DOHH2 (cell line): ENCODE data around the gene NDE1.
"Not testable (repeated sequence)": the region's sequence is repeated elsewhere in the genome, so short reads cannot be mapped to it uniquely, and the experiment has no call there.

Experiments
- H3F3A ChIP-seq: fragments of 200-600 bp; sonication (generic), shearing (Covaris generic); 2 replicates; pipeline ENCODE4 v1.6.0; 2016; ENCODE audit warnings: antibody characterized with exemption, mild to moderate bottlenecking; ENCODE audit not compliant: control insufficient read depth, insufficient read depth
- H3K27ac ChIP-seq: fragments of 200-600 bp; sonication (generic); 2 replicates; pipeline ENCODE4 v1.5.1; 2014; ENCODE audit warnings: low read depth, mild to moderate bottlenecking, low read length, moderate library complexity
- H3K27me3 ChIP-seq: fragments of 200-600 bp; sonication (generic); 2 replicates; pipeline ENCODE4 v1.6.1; 2014; ENCODE audit warnings: mild to moderate bottlenecking, low read length, mixed read lengths; ENCODE audit not compliant: control insufficient read depth
- H3K36me3 ChIP-seq: fragments of 200-600 bp; sonication (generic); 2 replicates; pipeline ENCODE4 v1.6.1; 2014; ENCODE audit warnings: mild to moderate bottlenecking, low read length, moderate library complexity, mixed read lengths; ENCODE audit not compliant: control insufficient read depth
- H3K4me1 ChIP-seq: fragments of 200-600 bp; sonication (generic); 2 replicates; pipeline ENCODE4 v1.6.1; 2014; ENCODE audit warnings: mild to moderate bottlenecking, low read length, mixed read lengths; ENCODE audit not compliant: control insufficient read depth
- H3K4me2 ChIP-seq: fragments of 200-600 bp; sonication (generic); 2 replicates; pipeline ENCODE4 v1.6.0; 2014; ENCODE audit warnings: mild to moderate bottlenecking, low read length, moderate library complexity
- H3K4me3 ChIP-seq: fragments of 200-600 bp; sonication (generic); 2 replicates; pipeline ENCODE4 v1.5.1; 2014; ENCODE audit warnings: mild to moderate bottlenecking, low read length, mixed read lengths
- H3K79me2 ChIP-seq: fragments of 200-600 bp; sonication (generic); 2 replicates; pipeline ENCODE4 v1.6.1; 2014; ENCODE audit warnings: mild to moderate bottlenecking, low read length, mixed read lengths; ENCODE audit not compliant: control insufficient read depth
- H3K9me2 ChIP-seq: fragments of 200-600 bp; sonication (generic); replicated peaks from 2 replicates; pipeline ENCODE4 v1.6.1; 2014; ENCODE audit warnings: mild to moderate bottlenecking, low read length, mixed read lengths; ENCODE audit not compliant: control insufficient read depth
- H3K9me3 ChIP-seq: fragments of 200-600 bp; sonication (generic); 2 replicates; pipeline ENCODE4 v1.6.1; 2014; ENCODE audit warnings: antibody characterized with exemption, low read length, mixed read lengths; ENCODE audit not compliant: control insufficient read depth, insufficient read depth
- H4K20me1 ChIP-seq: fragments of 200-600 bp; sonication (generic); 2 replicates; pipeline ENCODE4 v1.6.0; 2014; ENCODE audit warnings: low read depth, mild to moderate bottlenecking, antibody characterized with exemption, low read length, moderate library complexity; ENCODE audit not compliant: control insufficient read depth, insufficient read depth
- EZH2phosphoT487 ChIP-seq: fragments of 200-600 bp; sonication (generic); IDR thresholded peaks from 2 replicates; pipeline ENCODE4 v1.6.1; 2017; ENCODE audit warnings: borderline replicate concordance, mild to moderate bottlenecking, antibody characterized with exemption, low read length, moderate library complexity, mixed read lengths
- TF ChIP-seq, protein P1 (sequence below): fragments of 200-600 bp; sonication (generic); IDR thresholded peaks from one replicate; pipeline ENCODE4 v1.5.1; 2014; ENCODE audit warnings: antibody characterized with exemption, mild to moderate bottlenecking, low read depth, low read length; ENCODE audit not compliant: poor library complexity, severe bottlenecking

Gene NDE1

DNA sequence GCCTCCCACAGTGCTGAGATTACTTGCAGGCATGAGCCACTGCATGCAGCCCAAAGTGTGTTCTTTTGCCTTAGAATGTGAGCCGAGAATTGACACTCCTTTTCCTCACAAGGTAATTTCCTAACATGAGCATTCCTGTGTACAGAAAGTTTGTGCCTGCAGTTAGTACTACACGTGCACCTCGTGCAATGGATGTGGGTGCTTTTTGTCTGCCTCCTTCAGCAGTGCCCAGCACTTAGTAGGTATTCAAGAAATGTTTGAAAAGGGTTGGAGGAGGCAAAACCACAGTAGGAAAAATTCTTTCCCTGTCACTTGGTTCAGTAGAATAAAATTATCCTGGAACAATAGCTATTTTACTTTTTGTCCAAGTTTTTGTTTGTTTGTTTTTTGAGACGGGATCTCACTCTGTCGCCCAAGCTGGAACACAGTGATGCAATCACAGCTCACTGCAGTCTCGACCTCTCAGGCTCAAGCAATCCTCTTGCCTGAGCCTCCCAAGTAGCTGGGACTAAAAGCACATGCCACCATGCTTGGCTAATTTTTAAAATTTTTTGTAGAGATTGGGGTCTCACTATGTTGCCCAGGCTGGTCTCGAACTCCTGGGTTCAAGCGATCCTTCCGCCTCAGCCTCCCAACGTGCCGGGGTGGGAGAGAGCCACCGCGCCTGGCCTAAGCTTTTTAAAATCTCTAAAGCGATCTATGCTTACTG, 2.4 kb downstream of the NDE1 start:
- no peaks in the 10 kb centered on the region for H3K27me3 ChIP-seq
- TF ChIP-seq, protein P1, sequence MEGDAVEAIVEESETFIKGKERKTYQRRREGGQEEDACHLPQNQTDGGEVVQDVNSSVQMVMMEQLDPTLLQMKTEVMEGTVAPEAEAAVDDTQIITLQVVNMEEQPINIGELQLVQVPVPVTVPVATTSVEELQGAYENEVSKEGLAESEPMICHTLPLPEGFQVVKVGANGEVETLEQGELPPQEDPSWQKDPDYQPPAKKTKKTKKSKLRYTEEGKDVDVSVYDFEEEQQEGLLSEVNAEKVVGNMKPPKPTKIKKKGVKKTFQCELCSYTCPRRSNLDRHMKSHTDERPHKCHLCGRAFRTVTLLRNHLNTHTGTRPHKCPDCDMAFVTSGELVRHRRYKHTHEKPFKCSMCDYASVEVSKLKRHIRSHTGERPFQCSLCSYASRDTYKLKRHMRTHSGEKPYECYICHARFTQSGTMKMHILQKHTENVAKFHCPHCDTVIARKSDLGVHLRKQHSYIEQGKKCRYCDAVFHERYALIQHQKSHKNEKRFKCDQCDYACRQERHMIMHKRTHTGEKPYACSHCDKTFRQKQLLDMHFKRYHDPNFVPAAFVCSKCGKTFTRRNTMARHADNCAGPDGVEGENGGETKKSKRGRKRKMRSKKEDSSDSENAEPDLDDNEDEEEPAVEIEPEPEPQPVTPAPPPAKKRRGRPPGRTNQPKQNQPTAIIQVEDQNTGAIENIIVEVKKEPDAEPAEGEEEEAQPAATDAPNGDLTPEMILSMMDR, result no peak
- no peak for TF ChIP-seq EZH2phosphoT487
- H3K36me3 ChIP-seq, result peaks cover 33% of the 10 kb centered on the region
- peak overlapping the region; percentile 88; the same call in 1 of the 2 replicates for H3K4me3 ChIP-seq
- H3K4me1 ChIP-seq, result peaks cover 32% of the 10 kb centered on the region
- H3F3A ChIP-seq, result no peaks in the 10 kb centered on the region; the same call in 1 of the 2 replicates
- H3K4me2 ChIP-seq, result peak overlapping the region; percentile 79; the same call in 1 of the 2 replicates
- no peaks in the 10 kb centered on the region for H3K9me2 ChIP-seq
- 0 out of 2 replicates have a peak, but pooled peaks cover 12% of the 10 kb centered on the region for H4K20me1 ChIP-seq
- peaks cover 71% of the 10 kb centered on the region for H3K79me2 ChIP-seq
- H3K27ac ChIP-seq, result no peak overlapping the region
- no peaks in the 10 kb centered on the region for H3K9me3 ChIP-seq

DNA sequence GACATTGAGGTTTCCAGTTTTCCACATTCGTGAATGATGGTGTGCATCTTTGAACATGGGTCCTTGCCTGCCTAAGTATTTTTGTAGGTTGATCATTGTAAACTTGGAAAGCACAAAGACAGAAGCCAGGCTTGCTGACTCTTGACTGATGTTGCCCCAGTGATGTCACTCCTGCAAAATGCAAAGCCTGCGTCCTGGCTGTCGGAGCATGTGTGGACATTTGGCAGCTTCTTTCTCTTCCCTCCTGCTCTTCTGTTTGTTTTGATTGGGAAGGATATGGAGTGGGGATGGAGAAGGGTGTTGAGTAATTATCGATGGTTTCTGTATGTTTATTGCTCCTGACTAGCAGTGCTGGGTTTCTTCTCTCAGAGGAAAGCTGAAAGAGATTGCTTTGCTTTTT, 3.2 kb downstream of the NDE1 start:
- no peaks in the 10 kb centered on the region for H3K27me3 ChIP-seq
- H3K9me2 ChIP-seq, result no peaks in the 10 kb centered on the region
- H3F3A ChIP-seq, result no peaks in the 10 kb centered on the region; the same call in 1 of the 2 replicates
- H3K4me2 ChIP-seq, result peak overlapping the region; percentile 79
- peaks cover 79% of the 10 kb centered on the region for H3K79me2 ChIP-seq
- peaks cover 39% of the 10 kb centered on the region for H3K4me1 ChIP-seq
- 0 out of 2 replicates have a peak, but pooled peaks cover 12% of the 10 kb centered on the region for H4K20me1 ChIP-seq
- TF ChIP-seq, protein P1, result no peak
- no peak for TF ChIP-seq EZH2phosphoT487
- H3K4me3 ChIP-seq, result no peak overlapping the region
- no peaks in the 10 kb centered on the region for H3K9me3 ChIP-seq
- peaks cover 39% of the 10 kb centered on the region for H3K36me3 ChIP-seq
- no peak overlapping the region for H3K27ac ChIP-seq

DNA sequence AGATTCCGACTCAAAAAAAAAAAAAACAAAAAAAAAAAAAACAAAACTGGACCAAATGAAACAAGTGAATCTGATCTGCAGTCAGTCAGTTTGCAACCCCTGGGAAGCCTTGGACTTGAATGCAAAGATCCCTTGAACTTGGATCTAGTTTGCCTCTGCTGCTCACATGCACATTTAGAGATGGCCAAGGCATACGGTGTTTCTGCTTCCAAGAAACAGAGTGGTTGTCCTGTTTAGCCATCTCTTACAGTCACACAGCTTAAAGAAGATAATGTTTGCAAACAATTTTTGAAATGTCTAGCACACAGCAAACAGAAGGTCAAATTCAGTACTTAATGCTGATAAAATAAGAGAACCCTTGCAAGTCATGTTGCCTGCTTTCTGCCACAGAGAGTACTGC, 4.5 kb downstream of the NDE1 start:
- no peak overlapping the region for H3K4me3 ChIP-seq
- H3K27ac ChIP-seq, result no peak overlapping the region
- H3K36me3 ChIP-seq, result peaks cover 41% of the 10 kb centered on the region
- H3K9me2 ChIP-seq, result no peaks in the 10 kb centered on the region
- no peaks in the 10 kb centered on the region for H3K9me3 ChIP-seq
- H3K27me3 ChIP-seq, result no peaks in the 10 kb centered on the region
- peaks cover 91% of the 10 kb centered on the region for H3K79me2 ChIP-seq
- no peak overlapping the region for H3K4me2 ChIP-seq
- H3K4me1 ChIP-seq, result peaks cover 47% of the 10 kb centered on the region
- H3F3A ChIP-seq, result peaks cover 7% of the 10 kb centered on the region
- 0 out of 2 replicates have a peak, but pooled peaks cover 15% of the 10 kb centered on the region for H4K20me1 ChIP-seq
- no peak for TF ChIP-seq EZH2phosphoT487
- TF ChIP-seq, protein P1, result no peak

DNA sequence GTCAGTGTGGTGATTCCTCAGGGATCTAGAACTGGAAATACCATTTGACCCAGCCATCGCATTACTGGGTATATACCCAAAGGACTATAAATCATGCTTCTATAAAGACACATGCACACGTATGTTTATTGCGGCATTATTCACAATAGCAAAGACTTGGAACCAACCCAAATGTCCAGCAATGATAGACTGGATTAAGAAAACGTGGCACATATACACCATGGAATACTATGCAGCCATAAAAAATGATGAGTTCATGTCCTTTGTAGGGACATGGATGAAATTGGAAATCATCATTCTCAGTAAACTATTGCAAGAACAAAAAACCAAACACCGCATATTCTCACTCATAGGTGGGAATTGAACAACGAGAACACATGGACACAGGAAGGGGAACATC, 5.5 kb downstream of the NDE1 start:
- H3K9me2 ChIP-seq, H3K4me2 ChIP-seq, H3K27ac ChIP-seq, H3K27me3 ChIP-seq, H3K9me3 ChIP-seq, H3K4me3 ChIP-seq, H3F3A ChIP-seq: not testable (repeated sequence)
- H3K36me3 ChIP-seq, result peaks cover 43% of the 10 kb centered on the region
- H4K20me1 ChIP-seq, result 0 out of 2 replicates have a peak, but pooled peaks cover 21% of the 10 kb centered on the region
- H3K79me2 ChIP-seq, result peaks cover 94% of the 10 kb centered on the region
- peaks cover 46% of the 10 kb centered on the region for H3K4me1 ChIP-seq
